HG02981 (cell line): Measurements from ENCODE around the gene CHRNB4.

ENCODE experiments used
- ATAC-seq: cut with Tn5 transposase; IDR thresholded peaks from one replicate; pipeline ENCODE4 v1.9.1; 2021; ENCODE audit warnings: mild to moderate bottlenecking, moderate library complexity; ENCODE audit not compliant: unreplicated experiment

Gene CHRNB4

DNA sequence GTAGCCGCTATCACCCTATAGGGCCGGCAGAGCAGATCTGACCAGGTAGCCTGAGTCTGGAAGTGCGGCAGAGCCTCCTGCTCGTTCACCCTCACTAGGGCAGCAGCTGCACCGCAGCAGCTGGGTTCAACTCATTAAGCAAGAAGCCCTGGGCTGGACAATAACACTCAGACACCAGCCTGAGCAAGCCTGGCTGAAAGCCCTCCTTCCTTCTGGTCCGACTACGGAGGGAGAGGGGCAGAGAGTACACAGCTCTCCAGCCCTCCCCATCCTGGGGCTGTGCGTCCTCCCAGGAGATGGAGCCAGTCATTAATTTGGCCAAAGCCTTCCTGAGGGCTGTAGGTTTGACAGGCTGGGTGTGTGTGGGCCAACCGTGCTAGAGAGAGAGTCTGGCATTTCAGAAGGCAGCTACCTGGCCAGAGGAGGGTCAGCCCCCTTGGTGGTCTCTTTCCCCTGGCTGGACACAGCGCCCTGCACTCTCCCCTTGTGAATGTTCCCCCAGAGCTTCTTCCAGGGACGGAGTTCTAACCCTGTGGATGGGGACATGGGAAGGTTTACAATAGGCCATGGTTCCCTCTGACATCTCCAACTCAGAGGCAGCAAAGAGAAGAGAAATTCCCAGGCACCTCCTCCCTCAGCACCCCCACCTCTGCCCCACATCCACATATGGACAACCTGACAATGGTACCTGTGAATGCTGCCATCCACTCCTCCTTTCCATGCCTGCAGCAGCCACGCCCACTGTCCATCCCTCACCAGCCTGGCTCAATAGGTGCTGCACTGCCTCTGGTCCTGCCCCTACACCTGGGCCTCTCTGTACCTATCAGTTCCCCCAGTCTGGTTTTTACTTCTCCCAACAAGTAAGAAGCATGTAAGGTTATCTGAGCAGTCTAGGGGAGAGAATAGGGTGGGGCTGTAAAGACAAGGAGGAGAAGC, 6.5 kb downstream of the CHRNB4 start:
- ATAC-seq: no peak

DNA sequence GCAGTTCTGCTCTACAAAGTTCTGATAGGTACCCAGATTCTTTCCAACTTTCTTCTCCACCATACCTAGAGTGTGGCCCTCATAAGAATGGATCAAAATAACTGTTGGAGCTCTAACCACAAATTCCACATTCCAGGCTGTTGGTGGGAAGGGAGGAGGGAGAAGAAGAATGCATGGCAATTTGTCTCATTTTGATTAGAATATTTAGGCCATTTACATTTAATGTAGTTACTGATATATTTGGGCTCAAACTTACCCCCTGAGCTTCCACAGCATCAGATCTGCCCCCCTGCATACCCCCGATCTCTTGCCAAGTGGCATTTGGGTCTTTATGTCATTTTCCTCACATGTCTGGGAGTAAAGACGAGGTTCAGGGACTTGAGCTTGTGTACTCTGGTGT, 7.7 kb downstream of the CHRNB4 start:
- no peak for ATAC-seq

DNA sequence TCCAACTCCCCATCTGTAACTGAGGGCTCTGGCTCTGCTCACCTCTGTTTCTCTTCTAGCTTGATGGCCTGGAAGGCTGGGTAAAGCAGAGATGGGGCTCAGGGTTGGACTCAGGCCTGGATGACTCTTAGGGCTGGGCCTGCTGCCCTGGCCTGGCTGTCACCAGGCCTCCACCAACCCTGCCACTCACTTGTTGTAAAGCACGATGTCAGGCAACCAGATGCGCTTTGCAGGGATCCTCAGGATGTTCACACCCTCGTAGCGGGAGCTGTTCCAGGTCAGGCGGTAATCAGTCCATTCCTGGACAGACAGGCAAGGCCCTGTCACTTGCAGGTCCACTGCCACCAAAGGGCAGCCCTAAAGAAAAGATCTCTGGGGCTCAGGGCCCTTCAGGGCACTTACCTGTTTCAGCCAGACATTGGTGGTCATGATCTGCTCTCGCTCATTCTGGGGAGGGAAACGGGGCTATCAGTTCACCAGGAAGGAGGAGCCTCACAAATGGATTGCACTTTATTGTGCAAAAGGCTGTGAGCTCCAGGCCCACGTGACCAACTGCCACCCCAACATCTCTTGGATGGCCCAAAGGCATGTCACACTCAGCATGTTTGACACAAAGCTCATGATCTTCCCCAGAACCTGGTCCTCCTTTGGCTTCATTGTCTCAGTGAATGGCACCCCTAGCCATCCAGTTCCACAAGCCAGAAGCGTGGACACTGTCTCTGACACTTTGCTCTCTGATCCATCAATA, 9.9 kb downstream of the CHRNB4 start:
- ATAC-seq: no peak

DNA sequence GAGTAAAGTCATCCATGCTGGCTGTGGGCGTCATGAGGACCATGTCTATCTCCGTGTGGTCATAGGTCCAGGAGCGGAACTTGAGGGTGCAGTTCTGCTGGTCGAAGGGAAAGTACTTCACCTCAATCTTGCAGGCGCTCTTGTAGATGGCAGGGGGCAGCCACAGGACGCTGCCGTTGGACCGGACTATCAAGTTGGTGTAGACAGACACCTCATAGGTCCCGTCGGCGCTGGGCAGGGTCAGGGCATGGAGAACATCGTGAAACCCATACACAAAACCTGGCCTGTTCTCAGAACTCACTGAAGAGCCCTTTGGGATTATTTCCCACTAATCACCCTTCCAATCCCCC, 11.3 kb downstream of the CHRNB4 start:
- no peak for ATAC-seq

DNA sequence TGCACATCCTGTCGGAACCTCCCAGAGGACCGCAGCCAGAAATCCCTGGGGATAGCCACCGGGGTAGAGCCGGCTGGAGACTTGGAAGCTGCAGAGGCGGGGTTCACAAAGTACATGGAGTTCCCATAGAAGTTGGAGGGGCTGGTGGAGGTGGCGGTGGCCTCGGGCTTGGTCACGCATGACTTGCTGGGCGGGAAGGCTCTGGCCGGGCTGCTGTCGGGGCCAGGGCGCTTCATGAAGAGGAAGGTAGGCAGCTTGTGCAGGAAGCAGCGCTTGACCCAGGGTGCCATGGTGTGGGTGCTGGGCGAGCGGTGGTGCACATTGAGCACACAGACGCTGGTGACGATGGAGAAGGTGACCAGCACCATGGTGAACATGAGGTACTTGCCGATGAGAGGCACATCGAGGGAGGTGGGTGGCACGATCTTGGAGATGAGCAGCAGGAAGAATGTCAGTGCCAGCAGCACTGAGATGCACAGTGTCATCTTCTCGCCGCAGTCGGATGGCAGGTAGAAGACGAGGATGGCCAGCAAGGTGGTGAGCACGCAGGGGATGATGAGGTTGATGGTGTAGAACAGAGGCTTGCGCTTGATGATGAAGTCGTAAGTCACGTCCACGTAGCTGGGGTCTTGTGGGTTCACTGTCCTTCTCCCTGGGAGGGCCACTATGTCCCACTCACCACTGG, 11.8 kb downstream of the CHRNB4 start:
- ATAC-seq: no peak

DNA sequence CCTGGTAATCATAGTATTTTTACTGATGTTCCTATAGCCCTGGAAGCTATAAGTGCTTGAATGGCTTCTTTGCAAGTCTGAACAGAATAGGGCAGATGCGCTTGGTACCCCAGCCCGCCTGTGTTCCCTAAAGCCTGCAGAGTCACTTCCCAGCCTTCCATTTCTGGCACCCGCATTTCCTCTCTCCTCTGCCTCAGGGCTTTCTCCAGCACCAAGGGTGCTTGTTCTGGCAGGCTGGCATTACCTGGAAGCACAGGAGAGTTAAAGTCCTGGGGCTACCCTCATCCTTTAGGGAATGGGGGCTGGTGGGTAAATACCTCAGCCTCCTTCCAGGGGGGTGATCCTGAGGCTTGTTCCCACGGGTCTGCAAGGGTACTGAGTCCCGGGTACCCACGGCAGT, 12.8 kb downstream of the CHRNB4 start:
- ATAC-seq: no peak

DNA sequence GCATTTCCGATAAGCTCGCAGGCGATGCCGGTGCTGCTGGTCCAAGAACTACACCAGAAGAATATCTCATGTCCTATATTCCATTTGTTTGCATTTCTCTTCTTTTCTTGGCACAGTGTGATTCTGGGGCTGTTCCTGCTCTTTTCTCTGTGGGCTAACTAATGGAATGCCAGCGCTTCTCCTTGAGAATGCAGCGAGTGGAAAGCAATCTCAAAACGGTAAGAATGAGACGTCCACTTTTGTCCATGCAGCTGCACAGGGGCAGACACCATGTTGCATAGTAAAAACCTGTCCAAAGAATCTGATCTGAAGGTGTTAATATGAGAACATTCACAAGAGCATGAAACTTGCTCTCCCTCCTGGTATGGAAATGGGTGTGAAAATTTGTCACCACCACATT, 13.7 kb downstream of the CHRNB4 start:
- ATAC-seq: no peak

DNA sequence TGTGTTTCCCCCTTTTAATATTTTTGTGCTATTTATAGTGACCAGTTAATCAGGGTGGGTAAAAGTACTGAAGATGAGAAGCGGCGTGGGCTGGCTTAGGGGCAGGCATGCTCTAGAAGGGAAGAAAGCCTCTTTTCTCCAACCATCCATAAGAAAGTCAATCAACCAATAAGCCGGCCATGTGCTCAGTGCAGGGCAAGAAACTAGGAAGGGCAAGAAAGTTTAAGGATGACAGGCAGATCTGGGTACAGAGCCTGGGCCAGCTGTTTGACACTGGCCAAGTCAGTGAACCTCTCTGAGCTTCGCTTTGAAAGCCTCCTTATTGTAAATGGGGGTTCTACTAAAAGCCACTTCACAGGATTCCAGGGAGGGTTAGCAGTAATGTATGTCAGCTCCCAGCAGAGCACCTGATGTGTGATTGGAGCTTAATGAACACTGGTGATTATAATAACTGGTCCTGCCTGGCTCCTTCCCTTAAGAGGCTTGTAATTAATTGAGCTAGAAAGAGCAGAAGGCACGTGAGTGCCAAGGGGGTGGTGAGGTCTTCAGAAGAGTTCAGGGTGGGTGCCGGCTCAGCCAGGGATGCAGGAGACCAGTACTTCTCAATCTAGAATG, 14.5 kb downstream of the CHRNB4 start:
- ATAC-seq: no peak

DNA sequence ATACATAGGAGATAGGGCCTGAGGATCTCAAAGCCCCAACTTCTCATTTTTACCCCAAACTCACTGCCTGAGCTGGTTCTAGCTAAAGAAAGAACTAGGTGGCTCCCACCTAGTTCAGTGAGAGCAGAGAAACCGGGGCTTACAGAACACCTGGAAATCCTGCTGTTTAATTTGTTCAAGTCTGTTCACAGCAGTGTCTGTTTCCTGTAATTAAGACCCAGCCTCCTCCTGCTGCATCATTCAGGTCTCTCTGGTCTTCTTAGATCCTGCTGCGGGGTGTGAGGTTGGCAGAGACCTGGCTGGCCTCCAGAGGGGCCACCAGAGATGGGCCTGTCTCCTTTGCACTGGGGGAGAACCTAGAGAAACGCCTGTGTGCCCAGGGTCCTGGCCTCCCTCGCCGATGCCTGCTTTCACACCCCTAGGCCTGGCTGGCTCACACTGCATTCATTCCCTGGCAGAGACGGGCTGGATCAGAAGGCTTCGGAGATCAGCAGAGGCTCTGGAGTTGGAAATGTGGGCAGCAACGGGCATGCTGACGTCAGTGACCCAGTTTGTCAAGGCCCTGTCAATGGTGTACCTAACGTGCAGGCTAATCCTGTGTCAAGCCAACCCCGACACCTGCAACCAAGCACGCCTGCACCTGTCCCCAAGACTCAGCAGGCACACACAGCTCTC, 15.3 kb downstream of the CHRNB4 start:
- ATAC-seq: no peak

DNA sequence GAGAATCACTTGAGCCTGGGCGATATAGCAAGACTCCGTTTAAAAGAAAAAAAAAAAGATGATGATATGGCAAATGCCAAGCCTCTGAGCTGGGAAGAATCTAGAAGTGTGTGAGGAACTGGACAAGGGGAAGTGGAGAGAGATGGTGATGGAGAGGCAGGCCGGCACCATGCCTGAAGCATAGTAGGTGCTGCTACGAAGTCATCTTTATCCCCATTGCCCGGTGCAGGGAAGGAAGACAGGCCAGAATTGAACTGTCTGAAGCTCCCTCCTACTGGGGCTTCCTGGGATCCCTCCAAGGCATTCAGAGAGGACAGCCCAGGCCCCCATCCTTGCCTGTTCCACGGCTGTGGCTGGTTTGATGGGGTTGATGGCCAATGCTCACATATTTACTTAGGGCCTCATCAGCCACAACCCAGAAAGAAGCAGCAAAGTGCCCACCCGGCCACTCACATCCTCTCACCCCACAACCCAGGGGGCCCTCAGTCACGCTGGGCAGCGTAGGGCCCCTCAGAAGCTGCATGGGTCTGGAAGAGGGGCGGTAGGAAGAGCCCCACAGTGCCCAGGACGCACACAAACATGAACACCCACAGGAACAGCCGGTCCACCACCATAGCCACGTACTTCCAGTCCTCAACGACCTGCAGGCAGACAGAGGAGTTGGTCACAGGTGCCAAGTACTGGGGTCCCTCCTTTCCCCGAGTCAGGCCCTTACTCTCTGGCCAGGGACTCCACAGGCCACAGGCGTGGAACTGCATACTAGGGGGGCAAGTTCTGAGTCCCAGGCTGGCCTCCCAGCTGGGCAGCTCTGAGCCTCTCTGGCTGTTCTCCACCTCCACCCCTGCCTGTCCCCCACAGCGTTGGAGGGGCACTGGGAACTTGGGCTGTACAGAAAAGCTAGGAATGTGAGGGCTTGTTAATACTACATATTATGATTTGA, 16.1 kb downstream of the CHRNB4 start:
- no peak for ATAC-seq

DNA sequence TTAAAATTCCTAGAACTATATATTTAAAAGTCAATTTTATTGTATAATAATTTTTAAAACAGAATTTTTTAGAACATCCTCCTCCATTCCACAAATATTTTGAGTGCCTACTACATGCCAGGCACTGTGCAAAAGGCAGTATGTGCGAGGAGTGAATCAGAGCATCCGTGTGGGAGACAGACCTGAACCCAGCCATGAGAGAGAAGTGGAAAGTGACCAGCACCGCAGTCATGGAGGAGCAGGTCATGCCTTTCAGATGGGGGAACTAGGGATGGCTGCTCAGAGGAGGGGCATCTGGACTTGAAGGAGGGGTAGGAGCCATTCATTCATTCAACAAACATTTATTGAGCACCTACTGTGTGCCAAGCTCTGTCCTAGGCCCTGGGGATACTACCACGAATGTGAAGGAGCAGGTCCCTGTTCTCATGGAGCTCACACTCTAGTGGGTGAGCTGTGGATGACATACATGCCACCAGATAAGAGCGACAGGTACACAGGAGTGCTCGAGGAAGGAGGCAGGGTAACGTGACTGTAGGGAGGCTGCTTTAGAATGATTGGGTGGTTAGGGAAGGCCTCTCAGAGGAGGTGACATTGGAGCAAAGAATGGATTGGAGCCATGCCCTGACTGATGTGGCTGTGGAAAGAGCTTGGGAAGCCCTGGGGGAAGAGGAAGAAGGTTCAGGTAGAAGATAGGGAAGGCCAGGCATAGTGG, 17.1 kb downstream of the CHRNB4 start:
- ATAC-seq: no peak

DNA sequence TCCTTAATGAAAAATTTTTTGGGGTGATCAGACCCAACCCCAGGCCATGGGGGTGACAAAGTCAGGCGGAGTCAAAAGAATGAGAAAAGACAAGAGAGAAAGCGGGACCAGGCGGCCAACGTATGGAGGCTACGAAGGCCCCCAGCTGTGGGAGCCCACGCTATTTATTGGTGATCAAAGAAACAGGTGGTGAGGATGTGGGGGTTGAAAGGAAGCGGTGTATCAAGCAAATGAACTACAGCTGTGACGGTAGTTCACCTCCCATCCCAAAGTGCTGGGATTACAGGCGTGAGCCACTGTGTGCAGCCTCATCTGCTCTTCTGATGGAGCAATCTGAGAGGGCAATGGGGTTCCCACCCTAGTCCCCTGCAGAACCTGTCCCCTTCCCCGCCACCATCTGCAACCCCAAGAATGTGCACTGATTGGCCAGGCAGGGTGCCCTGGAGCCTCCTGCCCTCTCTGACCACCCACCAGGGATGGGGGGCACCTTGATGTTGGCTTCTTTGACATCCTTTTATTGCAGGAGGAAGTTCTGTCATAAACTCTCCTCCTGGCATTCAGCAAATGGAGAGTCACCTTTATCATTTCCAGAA, 19.1 kb downstream of the CHRNB4 start:
- no peak for ATAC-seq

DNA sequence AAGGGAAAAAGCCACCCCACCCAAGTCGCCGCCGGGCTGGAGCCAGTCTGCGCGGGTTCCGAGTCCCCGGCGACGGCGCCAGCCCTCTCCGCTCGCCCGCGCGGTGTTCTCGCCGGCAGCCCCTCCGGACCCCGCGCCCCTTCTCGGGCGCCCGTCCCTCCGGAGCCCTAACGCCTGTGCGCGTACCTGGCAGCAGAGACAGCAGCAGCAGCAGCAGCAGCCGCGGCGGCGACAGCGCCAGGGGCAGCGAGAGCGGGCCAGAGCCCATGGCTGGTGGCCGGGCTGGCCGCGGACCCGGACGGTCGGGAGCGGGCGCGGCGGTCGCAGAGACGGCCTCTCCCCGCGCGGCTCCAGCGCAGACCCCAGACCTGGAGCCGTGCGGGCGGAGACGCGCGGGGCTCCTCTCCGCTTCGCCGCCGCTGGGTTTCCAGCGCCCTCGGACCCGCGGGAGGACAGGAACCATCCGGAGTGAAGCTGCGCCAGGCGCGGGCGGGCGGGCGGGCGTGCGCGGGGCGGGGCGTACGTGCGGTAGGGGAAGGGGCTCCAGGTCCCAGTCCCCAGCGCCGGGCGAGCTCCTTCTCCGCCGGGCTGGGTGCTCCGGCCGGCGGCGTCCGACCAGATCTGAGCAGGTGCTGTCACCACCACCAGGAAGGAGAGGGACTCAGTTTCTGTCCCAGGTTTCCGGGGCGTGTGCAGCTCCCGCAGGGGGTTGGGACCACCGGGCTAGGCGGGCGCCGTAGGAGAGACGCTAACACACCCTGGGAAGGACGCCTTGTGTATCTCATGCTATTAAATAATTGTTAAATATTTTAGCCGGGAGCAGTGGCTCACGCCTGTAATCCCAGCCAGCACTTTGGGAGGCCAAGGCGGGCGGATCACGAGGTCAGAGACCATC, 20.2 kb downstream of the CHRNB4 start, which contains the start of gene CHRNA3:
CHRNA3 (minus strand) TSS at position 470 of the 895 bp plus-strand sequence; CDS start at position 268, 202 bp downstream.
- ATAC-seq: no peak

DNA sequence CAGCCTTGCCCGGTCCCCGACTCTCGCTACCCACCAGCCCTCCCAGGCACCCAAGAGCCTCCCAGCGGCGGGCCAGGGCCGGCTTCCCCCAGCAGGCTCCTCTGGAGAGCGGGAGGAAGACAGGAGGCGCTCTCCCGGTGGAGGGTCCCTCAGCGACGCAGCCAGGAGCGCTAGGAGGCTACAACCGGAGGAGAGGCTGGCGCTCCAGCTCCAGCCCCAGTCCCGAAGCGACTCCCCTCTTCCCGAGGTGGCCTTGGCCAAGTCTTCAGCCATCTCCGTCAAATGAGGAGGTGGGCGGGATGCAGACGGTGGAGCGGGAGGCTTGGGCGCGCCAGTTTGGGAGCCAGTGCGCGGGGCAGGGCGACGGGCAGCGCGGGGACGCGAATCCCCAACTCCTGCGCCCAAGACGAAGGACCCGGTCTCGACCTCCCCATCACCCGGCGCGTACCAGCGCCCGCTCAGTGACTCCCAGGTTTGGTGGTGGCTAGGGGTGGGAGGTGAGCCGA, 20.9 kb downstream of the CHRNB4 start:
- no peak for ATAC-seq

DNA sequence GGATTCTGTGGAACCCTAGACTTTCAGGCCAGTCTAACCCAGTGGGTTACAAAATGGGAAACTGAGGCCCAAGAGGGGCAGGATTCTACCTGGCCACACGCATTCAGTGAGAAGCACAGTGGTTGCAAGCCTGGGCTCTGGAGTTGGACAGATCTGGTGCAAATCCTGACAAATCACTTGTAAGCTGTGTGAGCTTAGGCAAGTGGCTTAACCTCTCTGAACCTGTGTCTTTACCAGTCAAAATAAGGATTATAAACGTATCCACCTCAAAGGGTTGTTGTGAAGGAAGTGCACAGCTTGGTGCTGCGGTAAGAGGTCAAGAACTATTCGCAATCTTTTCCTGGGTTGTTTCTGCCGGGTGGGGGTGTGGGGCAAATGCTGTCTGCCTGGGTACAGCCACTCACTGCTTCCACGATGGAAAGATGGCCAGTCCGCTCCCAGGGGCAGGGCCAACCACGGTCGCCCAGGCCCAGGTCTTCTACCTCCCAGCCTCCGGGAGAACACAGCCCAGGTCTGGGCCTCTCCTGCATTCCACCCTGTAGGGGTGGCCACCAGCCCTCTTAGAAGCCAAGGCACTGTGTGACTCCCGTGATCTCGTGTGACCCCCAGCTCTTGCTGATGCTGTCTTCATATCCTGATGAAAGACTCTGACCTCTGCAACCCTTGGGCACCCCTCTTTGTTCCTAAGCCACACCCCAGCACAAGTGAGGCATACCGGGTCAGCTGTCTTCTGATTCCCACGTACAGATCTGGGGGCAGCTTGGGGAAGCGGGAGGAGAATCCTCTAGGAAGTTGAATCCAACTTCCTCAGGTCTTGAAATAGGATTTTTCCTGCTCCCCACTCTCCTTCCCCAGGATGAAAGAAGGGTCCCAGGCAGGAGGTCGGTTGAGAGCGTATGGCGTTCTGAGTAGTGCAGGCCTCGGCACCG, 21.7 kb downstream of the CHRNB4 start:
- ATAC-seq: no peak

DNA sequence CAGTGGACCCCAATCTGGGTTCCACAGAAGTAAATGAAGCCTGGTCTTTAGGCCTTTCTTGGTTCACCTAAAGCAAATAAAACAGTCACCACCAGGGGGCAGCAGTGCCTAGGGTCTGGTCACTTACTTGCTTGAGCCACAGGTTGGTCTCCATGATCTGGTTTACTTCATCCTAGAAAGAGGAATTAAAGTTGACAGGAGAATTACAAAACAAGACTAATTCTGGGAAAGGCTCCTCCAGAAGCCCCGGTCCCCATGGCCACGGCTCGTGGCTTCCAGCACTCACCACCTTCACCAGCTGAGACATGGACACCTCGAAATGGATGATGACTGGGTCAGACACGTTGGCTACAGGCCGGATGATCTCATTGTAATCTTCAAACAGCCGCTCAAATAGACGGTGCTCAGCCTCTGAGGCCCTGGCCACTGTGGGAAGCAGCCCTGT, 22.5 kb downstream of the CHRNB4 start:
- no peak for ATAC-seq
